GM10248 (cell line): ENCODE measurements around the gene CYTH1.

ENCODE experiments used
- CTCF ChIA-PET: fragments of 300-600 bp; sonication (Branson Sonifier 250); formaldehyde crosslinking; extraction: SDS; loops from one replicate; lab custom pipeline; 2021; ENCODE audit warnings: antibody characterized with exemption; lab: Yijun Ruan, JAX
- POLR2A ChIA-PET: fragments of 350-650 bp; sonication (Branson Sonifier 250); formaldehyde crosslinking; extraction: SDS; loops from one replicate; lab custom pipeline; 2020; ENCODE audit warnings: antibody characterized with exemption; lab: Yijun Ruan, JAX
- DNase-seq: peaks from one replicate; pipeline ENCODE4 v3.0.0; 2012; ENCODE audit errors: extremely low spot score
- CTCF ChIP-seq: IDR thresholded peaks from 2 replicates; pipeline ENCODE4 v1.5.1; 2012; ENCODE audit warnings: mild to moderate bottlenecking, low read depth; ENCODE audit errors: extremely low read depth, missing control alignments, control extremely low read depth

Gene CYTH1

GRCh38 chr17:78797213-78797612, 15.1 kb upstream of the CYTH1 start:
- ChIA-PET POLR2A (no interaction called here), CTCF (interaction anchor here (0.7 to 1.4 kb wide), 3 partner anchors 13 to 437 kb away, joined by 3 read pairs; no protein-coding TSS in a partner anchor)
- TF ChIP-seq CTCF: no peak
- DNase-seq: no peak

GRCh38 chr17:78796517-78796900, 14.4 kb upstream of the CYTH1 start:
- CTCF ChIA-PET: interaction anchor here (0.9 to 1.4 kb wide), 2 partner anchors 12 to 436 kb away, joined by 3 read pairs; no protein-coding TSS in a partner anchor
- DNase-seq: no peak
- POLR2A ChIA-PET: no interaction called here
- TF ChIP-seq CTCF: no peak

- no peak for TF ChIP-seq CTCF
- POLR2A ChIA-PET: interaction anchor here (0.6 kb wide), 1 partner anchor 10 kb away, joined by 5 read pairs; no protein-coding TSS in a partner anchor
- CTCF ChIA-PET: interaction anchor here (0.8 to 1.4 kb wide), 2 partner anchors 11 to 435 kb away, joined by 3 to 4 read pairs; no protein-coding TSS in a partner anchor
- DNase-seq: no peak
These were observed 13.9 kb upstream of the CYTH1 start for GRCh38 chr17:78795861-78796516.

- CTCF ChIA-PET: interaction anchor here (0.8 to 1.1 kb wide), 2 partner anchors 10 to 12 kb away, joined by 3 to 4 read pairs; no protein-coding TSS in a partner anchor
- POLR2A ChIA-PET: no interaction called here
- DNase-seq: no peak
- TF ChIP-seq CTCF: no peak
These were observed 13.0 kb upstream of the CYTH1 start for GRCh38 chr17:78794864-78795640.

GRCh38 chr17:78794399-78794798, 12.3 kb upstream of the CYTH1 start:
- no peak for DNase-seq
- ChIA-PET CTCF (interaction anchor here (1.1 to 1.3 kb wide), 2 partner anchors 9 to 12 kb away, joined by 3 to 6 read pairs; no protein-coding TSS in a partner anchor), POLR2A (no interaction called here)
- no peak for TF ChIP-seq CTCF

GRCh38 chr17:78793968-78794367, 11.9 kb upstream of the CYTH1 start:
- POLR2A ChIA-PET: no interaction called here
- CTCF ChIA-PET: interaction anchor here (1.3 kb wide), 1 partner anchor 9 kb away, joined by 6 read pairs; no protein-coding TSS in a partner anchor
- no peak for DNase-seq
- TF ChIP-seq CTCF: no peak
